Measurements from ENCODE around the gene DIO1.

DNA sequence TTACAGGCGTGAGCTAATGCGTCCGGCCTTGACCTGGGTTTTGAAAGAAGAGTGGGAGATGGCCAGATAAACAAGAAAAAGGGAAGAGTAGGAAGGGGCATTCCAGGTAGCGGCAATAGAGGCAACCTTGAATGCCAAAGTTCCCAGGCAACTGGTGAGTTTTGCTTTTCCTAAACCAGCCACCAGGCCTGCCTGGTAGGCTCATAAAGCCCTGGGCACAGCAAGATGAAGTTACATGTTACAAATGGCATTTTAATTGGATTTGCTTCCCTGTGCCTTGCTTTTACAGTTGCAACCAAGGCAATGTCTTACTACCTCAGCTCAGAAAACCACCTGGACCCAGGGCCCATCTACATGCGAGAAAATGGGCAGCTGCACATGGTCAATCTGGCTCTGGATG, 57.7 kb downstream of the DIO1 start:
- no peak for TF ChIP-seq CTCF (IDR thresholded peaks at IDR 0.05; ENCODE audit: low read length)
- no peak for TF ChIP-seq EZH2 (IDR thresholded peaks at IDR 0.05; ENCODE audit: borderline replicate concordance, low read length)

Measured in OCI-LY1 (cell line).